Measurements from ENCODE around the gene JPH3.
"Not testable (repeated sequence)": the region's sequence is repeated elsewhere in the genome, so short reads cannot be mapped to it uniquely, and the experiment has no call there.

The JPH3 gene

GRCh38 chr16:87677830-87678229 lies 75.5 kb downstream of the JPH3 start:
- no peak overlapping the region for H3K4me3 ChIP-seq (ENCODE audit: low read depth, low read length)

DNA sequence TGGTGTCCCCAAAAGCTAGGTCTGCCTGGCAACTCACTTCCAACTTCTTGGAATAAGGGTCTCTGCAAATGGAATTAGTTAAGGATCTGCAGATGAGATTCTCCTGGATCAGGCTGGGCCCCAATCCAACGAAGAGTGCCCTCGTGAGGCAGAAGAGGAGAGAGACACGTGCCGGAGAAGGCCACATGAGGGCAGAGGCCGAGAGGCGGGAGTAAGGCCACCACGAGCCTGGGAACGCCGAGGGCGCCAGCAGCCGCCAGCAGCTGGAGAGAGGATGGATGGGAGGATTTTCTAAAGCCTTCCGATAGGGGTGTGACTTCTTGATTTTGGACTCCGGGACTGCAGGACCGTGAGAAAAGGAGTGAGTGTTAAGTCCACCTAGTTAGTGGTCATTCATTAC lies 76.3 kb downstream of the JPH3 start:
- H3K4me3 ChIP-seq (ENCODE audit: low read depth, low read length): no peak overlapping the region

DNA sequence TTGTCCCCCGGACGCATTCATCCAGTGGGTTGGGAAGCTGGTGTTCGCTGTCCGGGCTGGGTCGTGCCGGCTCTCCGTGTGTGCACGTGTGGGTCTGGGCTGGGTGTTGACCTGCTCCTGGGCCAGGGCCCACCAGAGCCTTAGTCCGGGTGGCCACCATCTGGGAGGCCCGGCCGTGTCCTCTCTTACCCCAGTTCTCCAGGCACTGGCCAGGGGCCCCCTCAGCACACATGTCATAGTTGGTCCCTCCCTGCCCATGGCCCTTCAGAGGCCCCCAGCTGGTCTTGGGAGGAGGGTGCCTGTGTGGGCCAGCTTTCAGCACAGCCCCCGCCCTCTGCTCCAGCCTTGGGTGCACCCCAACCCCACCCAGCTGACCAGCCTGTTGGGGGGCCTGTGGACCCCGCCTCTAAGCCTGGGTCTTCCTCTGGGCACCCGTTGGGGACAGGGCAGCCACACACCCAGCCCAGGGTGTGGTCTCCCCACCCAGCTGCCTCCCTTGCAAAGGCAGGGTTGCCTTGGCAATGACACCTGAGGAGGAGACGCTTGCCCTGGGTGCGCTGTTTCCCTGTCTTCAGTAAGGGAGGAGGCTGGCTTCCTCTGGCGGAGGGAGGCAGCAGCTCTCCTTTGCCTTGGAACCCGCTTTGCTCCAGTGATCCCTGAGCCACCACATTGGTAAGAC lies 77.4 kb downstream of the JPH3 start:
- no peak overlapping the region for H3K4me3 ChIP-seq (ENCODE audit: low read depth, low read length)

- H3K4me3 ChIP-seq (ENCODE audit: low read depth, low read length): no peak overlapping the region
Measured at GRCh38 chr16:87680272-87680644, 78.0 kb downstream of the JPH3 start.

DNA sequence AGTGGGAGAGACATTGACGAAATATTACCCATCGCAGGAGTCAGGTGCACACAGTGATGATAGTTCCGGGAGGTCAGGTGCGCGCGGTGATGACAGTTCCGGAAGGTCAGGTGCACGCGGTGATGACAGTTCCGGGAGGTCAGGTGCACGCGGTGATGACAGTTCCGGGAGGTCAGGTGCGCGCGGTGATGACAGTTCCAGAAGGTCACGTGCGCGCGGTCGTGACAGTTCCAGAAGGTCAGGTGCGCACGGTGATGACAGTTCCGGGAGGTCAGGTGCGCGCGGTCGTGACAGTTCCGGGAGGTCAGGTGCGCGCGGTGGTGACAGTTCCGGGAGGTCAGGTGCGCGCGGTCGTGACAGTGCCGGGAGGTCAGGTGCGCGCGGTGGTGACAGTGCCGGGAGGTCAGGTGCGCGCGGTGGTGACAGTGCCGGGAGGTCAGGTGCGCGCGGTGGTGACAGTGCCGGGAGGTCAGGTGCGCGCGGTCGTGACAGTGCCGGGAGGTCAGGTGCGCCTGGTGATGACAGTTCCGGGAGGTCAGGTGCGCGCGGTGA lies 78.8 kb downstream of the JPH3 start:
- H3K4me3 ChIP-seq (ENCODE audit: low read depth, low read length): not testable (repeated sequence)

GRCh38 chr16:87681981-87682570 lies 79.8 kb downstream of the JPH3 start:
- H3K4me3 ChIP-seq (ENCODE audit: low read depth, low read length): no peak overlapping the region

DNA sequence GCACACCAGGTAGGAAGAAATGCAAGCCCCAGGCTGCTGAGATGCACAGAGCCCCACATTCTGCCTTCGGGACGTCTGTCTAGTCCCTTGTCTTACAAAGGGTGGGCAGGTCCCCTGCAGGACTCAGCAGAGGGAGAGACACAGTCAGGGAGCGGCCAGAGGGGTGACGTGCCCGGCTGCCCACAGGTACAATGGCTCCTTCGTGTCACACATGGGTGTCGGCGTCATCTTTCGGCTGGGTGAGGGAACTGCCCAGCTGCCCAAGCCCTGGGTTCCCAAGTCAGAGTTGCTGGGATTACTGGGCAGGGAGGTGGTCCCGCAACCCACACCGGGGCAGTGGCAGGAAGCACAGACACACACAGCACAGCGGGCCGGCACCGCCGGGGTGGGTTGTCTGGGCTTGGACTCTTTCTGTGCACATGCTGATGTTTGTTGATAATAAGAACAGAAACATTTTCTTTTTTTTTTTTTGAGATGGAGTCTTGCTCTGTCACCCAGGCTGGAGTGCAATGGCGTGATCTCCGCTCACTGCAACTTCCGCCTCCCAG lies 80.6 kb downstream of the JPH3 start:
- no peak overlapping the region for H3K4me3 ChIP-seq (ENCODE audit: low read depth, low read length)

GRCh38 chr16:87684106-87684677 lies 81.9 kb downstream of the JPH3 start:
- no peak overlapping the region for H3K4me3 ChIP-seq (ENCODE audit: low read depth, low read length)

DNA sequence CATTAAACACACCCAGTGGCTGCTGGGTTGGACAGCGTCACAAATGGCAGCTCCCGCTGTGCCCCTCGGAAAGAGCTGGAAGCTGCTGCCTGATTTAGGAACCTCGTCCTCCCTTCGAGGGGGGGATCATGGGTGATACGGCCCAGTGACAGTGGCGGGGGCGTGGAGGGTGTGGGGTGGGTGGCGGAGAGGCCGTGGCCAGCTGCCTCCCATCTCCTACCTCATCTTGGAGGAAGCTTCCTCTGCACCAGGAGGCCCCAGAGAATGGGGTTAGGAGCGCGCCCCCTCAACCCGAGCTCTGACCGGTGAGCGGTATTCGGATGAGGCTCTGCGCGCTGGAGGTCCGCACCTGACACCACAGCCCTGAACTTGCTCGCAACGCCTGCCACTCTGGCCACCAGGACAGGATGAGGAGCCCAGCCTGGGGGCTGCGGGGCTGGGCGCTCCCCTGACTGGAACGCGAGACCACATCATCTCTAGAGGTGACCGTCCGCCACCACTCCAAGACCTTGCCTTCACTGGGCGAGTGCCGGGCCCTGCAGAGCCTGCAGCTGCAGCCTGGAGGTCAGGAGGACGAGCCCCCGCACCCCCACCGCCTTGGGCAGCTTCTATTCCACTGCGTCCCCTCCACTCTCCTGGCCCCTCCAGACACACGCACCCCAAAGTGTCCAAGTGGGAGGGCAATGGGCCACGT lies 82.5 kb downstream of the JPH3 start:
- H3K4me3 ChIP-seq (ENCODE audit: low read depth, low read length): no peak overlapping the region

DNA sequence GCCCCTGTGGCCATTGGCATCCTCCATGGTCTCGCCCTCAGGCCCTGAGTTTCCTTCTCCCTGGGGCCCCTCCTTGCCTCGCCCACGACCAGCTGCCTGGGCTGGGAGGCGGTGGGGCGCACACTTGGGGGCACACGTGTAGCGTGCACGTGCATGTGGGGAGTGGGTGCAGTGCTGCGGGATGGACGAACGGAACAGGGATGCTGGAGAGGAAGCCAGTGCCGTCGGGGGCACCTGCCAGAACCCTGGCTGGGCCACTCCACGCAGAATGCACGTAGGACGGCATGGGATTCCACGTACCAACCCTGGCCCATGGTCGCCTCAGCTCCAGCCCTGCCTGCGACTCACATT lies 83.1 kb downstream of the JPH3 start:
- no peak overlapping the region for H3K4me3 ChIP-seq (ENCODE audit: low read depth, low read length)

DNA sequence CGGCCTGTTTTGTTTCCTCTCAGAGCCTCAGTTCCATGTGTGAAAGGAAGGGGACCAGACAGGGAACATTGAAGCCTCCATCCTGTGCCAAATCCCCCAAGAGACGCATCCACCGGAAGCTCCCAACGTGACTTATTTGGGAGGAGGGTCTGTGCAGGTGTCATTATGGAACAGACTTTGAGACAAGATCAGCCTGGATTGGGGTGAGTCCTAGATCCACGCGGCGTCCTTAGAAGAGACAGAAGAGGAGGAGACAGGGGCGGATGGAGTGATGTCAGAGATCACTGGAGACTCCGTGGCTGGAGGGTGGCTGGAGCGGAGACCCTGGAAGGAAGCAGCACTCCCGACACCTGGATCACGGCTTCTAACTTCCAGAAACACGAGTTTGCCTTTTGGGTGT lies 83.5 kb downstream of the JPH3 start:
- no peak overlapping the region for H3K4me3 ChIP-seq (ENCODE audit: low read depth, low read length)

- no peak overlapping the region for H3K4me3 ChIP-seq (ENCODE audit: low read depth, low read length)
Measured at GRCh38 chr16:87686697-87687096, 84.4 kb downstream of the JPH3 start.

DNA sequence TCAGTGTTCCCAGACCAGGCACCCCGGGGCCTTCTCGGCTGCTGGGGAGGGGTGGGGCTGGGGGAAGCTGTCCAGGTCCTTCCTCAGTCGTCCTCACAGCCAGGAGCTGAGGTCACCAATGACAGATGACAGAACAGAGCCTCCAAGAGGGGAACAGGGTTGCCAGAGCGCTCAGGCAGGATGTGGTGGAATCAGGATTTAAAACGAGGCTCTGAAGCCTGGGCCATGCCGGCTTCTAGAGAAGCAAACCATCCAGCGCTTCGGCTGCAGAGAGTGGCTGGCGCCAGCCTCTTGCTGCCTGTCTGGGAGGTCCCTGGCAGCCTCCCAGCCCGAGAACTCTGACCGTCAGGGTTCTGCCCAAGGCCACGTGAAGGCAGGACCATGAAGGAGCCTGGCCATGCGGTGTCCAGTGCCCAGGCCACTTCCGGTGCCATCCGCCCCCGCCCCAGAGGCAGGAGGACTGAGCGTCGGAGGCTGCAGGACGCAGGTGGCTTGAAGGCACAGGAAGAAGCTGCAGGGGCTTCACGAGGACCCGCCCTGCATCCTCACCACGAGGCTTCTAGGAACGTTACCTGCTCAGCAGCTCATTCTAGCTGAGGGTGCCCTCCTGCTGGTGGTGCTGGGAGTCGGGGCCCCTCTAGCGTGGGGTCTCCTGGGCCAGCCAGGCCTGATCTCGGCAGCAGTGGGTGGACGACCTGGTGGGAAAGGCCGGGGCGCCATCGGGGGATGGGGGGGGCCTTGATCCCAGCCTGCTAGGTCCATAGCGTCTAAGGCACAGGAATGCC lies 85.0 kb downstream of the JPH3 start:
- no peak overlapping the region for H3K4me3 ChIP-seq (ENCODE audit: low read depth, low read length)

GRCh38 chr16:87687998-87688529 lies 85.8 kb downstream of the JPH3 start:
- no peak overlapping the region for H3K4me3 ChIP-seq (ENCODE audit: low read depth, low read length)

DNA sequence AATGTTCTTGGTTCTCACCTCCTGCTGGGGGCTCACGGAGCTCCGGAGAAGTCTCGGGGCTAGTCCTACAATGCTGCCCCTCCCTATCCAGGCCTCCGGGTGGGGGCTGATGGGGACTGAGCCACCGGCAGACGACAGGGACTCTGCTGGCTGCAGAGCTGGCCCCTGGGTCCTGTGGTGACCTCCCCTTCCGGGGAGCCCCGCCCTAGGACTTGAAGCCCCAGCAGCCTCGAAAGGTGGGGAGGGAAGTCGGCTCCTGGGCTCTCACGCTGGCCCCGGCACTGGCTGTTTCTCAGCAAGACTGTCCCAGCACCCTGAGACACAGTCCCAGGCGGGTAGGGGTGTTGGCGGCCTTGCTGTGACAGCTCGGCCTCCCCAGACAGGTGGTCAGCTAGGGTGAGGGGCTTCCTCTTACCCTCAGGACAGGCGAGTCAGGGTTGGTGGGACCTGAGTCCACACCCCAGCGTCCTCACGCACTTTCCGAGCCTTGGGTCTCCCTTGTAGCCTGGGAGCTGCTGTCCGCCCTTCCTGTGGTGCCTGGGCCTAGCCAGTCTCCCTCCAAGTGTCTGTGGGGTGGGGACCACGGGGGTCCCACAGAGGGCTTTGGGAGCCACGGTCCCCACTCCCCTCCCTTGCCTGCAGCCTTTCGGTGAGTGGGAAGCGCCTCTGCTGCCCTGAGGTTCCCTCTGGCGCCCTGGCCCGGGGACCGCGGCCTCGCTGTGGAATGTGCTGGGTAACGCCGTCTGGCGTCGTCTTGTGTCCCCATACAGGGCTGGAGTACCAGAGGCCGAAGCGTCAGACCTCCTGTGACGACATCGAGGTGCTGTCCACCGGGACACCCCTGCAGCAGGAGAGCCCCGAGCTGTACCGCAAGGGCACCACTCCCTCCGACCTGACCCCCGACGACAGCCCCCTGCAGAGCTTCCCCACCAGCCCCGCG lies 86.8 kb downstream of the JPH3 start:
- no peak overlapping the region for H3K4me3 ChIP-seq (ENCODE audit: low read depth, low read length)

- no peak overlapping the region for H3K4me3 ChIP-seq (ENCODE audit: low read depth, low read length)
Measured at GRCh38 chr16:87689956-87690465, 87.7 kb downstream of the JPH3 start.

DNA sequence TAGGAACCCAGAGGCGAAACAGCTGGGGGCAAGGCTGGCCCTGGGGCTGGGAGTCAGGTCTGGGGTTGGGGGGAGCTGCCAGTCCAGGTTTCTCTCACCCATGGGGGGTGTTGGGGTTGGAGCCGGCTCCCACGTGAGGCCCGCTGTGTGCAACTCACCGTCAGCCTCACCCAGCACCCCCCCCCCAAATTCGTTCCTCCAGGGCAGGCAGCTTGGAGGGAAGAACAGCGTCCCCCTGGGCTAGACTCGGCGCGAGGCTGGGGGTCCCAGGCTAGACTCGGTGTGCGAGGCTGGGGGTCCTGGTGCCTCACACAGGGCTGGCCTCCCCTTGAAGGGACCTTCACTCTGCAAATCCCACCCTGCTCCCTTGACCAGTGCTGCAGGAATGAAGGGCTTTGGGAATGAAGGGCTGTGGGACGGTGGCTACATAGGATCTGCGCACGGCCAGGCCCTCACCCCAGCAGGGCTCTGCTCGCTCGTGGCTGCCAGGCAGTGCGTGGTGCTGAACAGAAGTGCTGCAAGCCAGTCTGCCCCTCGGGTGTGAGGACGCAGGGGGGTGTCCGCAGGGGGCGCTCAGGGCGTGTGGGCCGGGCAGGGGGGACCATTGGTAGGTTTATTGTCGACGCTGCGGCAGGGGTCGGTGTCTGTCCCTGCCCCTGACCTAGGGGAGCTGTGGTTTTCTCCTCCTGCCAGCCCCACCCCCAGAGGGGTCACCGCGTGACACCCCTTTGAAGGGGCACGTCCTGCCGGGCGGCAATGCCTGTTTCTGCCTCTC lies 88.8 kb downstream of the JPH3 start:
- no peak overlapping the region for H3K4me3 ChIP-seq (ENCODE audit: low read depth, low read length)

- H3K4me3 ChIP-seq (ENCODE audit: low read depth, low read length): no peak overlapping the region
Measured at GRCh38 chr16:87691686-87692079, 89.4 kb downstream of the JPH3 start.

- no peak overlapping the region for H3K4me3 ChIP-seq (ENCODE audit: low read depth, low read length)
Measured at GRCh38 chr16:87692176-87692575, 89.9 kb downstream of the JPH3 start.
